ENCODE measurements around the gene CCNY.

The CCNY gene

GRCh38 chr10:35434533-35434932 lies 98.2 kb downstream of the CCNY start:
- Histone ChIP-seq H3K27me3 (ENCODE audit: insufficient read depth, insufficient read length) (no peaks in the 10 kb centered on the region), H3K9me3 (ENCODE audit: insufficient read depth, low read length) (no peaks in the 10 kb centered on the region), H3K4me1 (ENCODE audit: insufficient read depth, insufficient read length) (no peaks in the 10 kb centered on the region), H3K9ac (ENCODE audit: insufficient read length, low read depth) (no peak overlapping the region), H3K36me3 (ENCODE audit: insufficient read depth, insufficient read length, low read length) (peaks cover 2% of the 10 kb centered on the region), H3K4me3 (ENCODE audit: insufficient read length, low read depth) (no peak overlapping the region)
- no peak for DNase-seq (ENCODE audit: low read depth, low spot score)
- TF ChIP-seq SUZ12 (IDR thresholded peaks at IDR 0.05; ENCODE audit: extremely low read depth, insufficient read depth, insufficient read length) = no peak

GRCh38 chr10:35435824-35436223 lies 99.5 kb downstream of the CCNY start:
- Histone ChIP-seq H3K4me3 (ENCODE audit: insufficient read length, low read depth) (no peak overlapping the region), H3K9me3 (ENCODE audit: insufficient read depth, low read length) (no peaks in the 10 kb centered on the region), H3K27me3 (ENCODE audit: insufficient read depth, insufficient read length) (no peaks in the 10 kb centered on the region), H3K4me1 (ENCODE audit: insufficient read depth, insufficient read length) (no peaks in the 10 kb centered on the region), H3K36me3 (ENCODE audit: insufficient read depth, insufficient read length, low read length) (peaks cover 2% of the 10 kb centered on the region), H3K9ac (ENCODE audit: insufficient read length, low read depth) (no peak overlapping the region)
- TF ChIP-seq SUZ12 (IDR thresholded peaks at IDR 0.05; ENCODE audit: extremely low read depth, insufficient read depth, insufficient read length) = no peak
- no peak for DNase-seq (ENCODE audit: low read depth, low spot score)

- DNase-seq (ENCODE audit: low read depth, low spot score) = no peak
- Histone ChIP-seq H3K4me3 (ENCODE audit: insufficient read length, low read depth) (no peak overlapping the region), H3K4me1 (ENCODE audit: insufficient read depth, insufficient read length) (no peaks in the 10 kb centered on the region), H3K9me3 (ENCODE audit: insufficient read depth, low read length) (peaks cover 10% of the 10 kb centered on the region; the same call in 1 of the 2 replicates), H3K36me3 (ENCODE audit: insufficient read depth, insufficient read length, low read length) (peaks cover 2% of the 10 kb centered on the region), H3K9ac (ENCODE audit: insufficient read length, low read depth) (no peak overlapping the region), H3K27me3 (ENCODE audit: insufficient read depth, insufficient read length) (no peaks in the 10 kb centered on the region)
- TF ChIP-seq ZNF274 (IDR thresholded peaks at IDR 0.05; ENCODE audit: low read depth, low read length) = no peak
- no peak for TF ChIP-seq YY1 (IDR thresholded peaks at IDR 0.05; ENCODE audit: insufficient read depth, insufficient read length)
- no peak for TF ChIP-seq SUZ12 (IDR thresholded peaks at IDR 0.05; ENCODE audit: extremely low read depth, insufficient read depth, insufficient read length)
Observed at GRCh38 chr10:35437829-35438228, 101.5 kb downstream of the CCNY start.

GRCh38 chr10:35438718-35439571 lies 102.6 kb downstream of the CCNY start:
- Histone ChIP-seq H3K4me1 (ENCODE audit: insufficient read depth, insufficient read length) (no peaks in the 10 kb centered on the region), H3K36me3 (ENCODE audit: insufficient read depth, insufficient read length, low read length) (peaks cover 2% of the 10 kb centered on the region), H3K27me3 (ENCODE audit: insufficient read depth, insufficient read length) (no peaks in the 10 kb centered on the region), H3K9me3 (ENCODE audit: insufficient read depth, low read length) (peaks cover 21% of the 10 kb centered on the region), H3K4me3 (ENCODE audit: insufficient read length, low read depth) (no peak overlapping the region), H3K9ac (ENCODE audit: insufficient read length, low read depth) (no peak overlapping the region)
- no peak for DNase-seq (ENCODE audit: low read depth, low spot score)
- no peak for TF ChIP-seq ZNF274 (IDR thresholded peaks at IDR 0.05; ENCODE audit: low read depth, low read length)
- no peak for TF ChIP-seq SUZ12 (IDR thresholded peaks at IDR 0.05; ENCODE audit: extremely low read depth, insufficient read depth, insufficient read length)
- no peak for TF ChIP-seq YY1 (IDR thresholded peaks at IDR 0.05; ENCODE audit: insufficient read depth, insufficient read length)

- Histone ChIP-seq H3K27me3 (ENCODE audit: insufficient read depth, insufficient read length) (no peaks in the 10 kb centered on the region), H3K4me1 (ENCODE audit: insufficient read depth, insufficient read length) (no peaks in the 10 kb centered on the region), H3K9ac (ENCODE audit: insufficient read length, low read depth) (no peak overlapping the region), H3K36me3 (ENCODE audit: insufficient read depth, insufficient read length, low read length) (no peaks in the 10 kb centered on the region), H3K9me3 (ENCODE audit: insufficient read depth, low read length) (peaks cover 32% of the 10 kb centered on the region), H3K4me3 (ENCODE audit: insufficient read length, low read depth) (no peak overlapping the region)
- TF ChIP-seq ZNF274 (IDR thresholded peaks at IDR 0.05; ENCODE audit: low read depth, low read length) (no peak), YY1 (IDR thresholded peaks at IDR 0.05; ENCODE audit: insufficient read depth, insufficient read length) (no peak), SUZ12 (IDR thresholded peaks at IDR 0.05; ENCODE audit: extremely low read depth, insufficient read depth, insufficient read length) (no peak)
- no peak for DNase-seq (ENCODE audit: low read depth, low spot score)
Observed at GRCh38 chr10:35440016-35440415, 103.7 kb downstream of the CCNY start.

GRCh38 chr10:35442028-35442427 lies 105.7 kb downstream of the CCNY start:
- no peaks in the 10 kb centered on the region for H3K27me3 ChIP-seq (ENCODE audit: insufficient read depth, insufficient read length)
- H3K36me3 ChIP-seq (ENCODE audit: insufficient read depth, insufficient read length, low read length) = no peaks in the 10 kb centered on the region
- H3K4me3 ChIP-seq (ENCODE audit: insufficient read length, low read depth) = no peak overlapping the region
- H3K4me1 ChIP-seq (ENCODE audit: insufficient read depth, insufficient read length) = no peaks in the 10 kb centered on the region
- H3K9me3 ChIP-seq (ENCODE audit: insufficient read depth, low read length) = peaks cover 48% of the 10 kb centered on the region
- TF ChIP-seq YY1 (IDR thresholded peaks at IDR 0.05; ENCODE audit: insufficient read depth, insufficient read length) = no peak
- no peak for TF ChIP-seq ZNF274 (IDR thresholded peaks at IDR 0.05; ENCODE audit: low read depth, low read length)
- no peak for TF ChIP-seq SUZ12 (IDR thresholded peaks at IDR 0.05; ENCODE audit: extremely low read depth, insufficient read depth, insufficient read length)
- DNase-seq (ENCODE audit: low read depth, low spot score) = no peak
- no peak overlapping the region for H3K9ac ChIP-seq (ENCODE audit: insufficient read length, low read depth)

- Histone ChIP-seq H3K27me3 (ENCODE audit: insufficient read depth, insufficient read length) (no peaks in the 10 kb centered on the region), H3K4me3 (ENCODE audit: insufficient read length, low read depth) (no peak overlapping the region), H3K36me3 (ENCODE audit: insufficient read depth, insufficient read length, low read length) (no peaks in the 10 kb centered on the region), H3K9me3 (ENCODE audit: insufficient read depth, low read length) (peaks cover 48% of the 10 kb centered on the region), H3K4me1 (ENCODE audit: insufficient read depth, insufficient read length) (no peaks in the 10 kb centered on the region), H3K9ac (ENCODE audit: insufficient read length, low read depth) (no peak overlapping the region)
- TF ChIP-seq ZNF274 (IDR thresholded peaks at IDR 0.05; ENCODE audit: low read depth, low read length) (no peak), YY1 (IDR thresholded peaks at IDR 0.05; ENCODE audit: insufficient read depth, insufficient read length) (no peak), SUZ12 (IDR thresholded peaks at IDR 0.05; ENCODE audit: extremely low read depth, insufficient read depth, insufficient read length) (no peak)
- no peak for DNase-seq (ENCODE audit: low read depth, low spot score)
Observed at GRCh38 chr10:35442592-35442991, 106.3 kb downstream of the CCNY start.
